Uterus (tissue), 4 donors: ENCODE results near the gene SMAD9. TPM values are rescaled to one million over a fixed set of nuclear protein-coding genes. Genes with fewer than 3 reads are reported as not detected.

ENCODE experiments used
- DNase-seq, 2 donors: peaks; one replicate each; pipeline ENCODE4 v3.0.0-alpha.2; 2019 to 2020
- H3K27ac ChIP-seq, 2 donors: fragments of 200-600 bp; sonication (generic); 1 replicate in 1 of 2; 2 replicates in 1 of 2; pipeline ENCODE4 v1.5.1; 2016 to 2018
- H3K27me3 ChIP-seq, 2 donors: fragments of 200-600 bp; sonication (generic); one replicate each; pipeline ENCODE4 v1.5.1; 2018 to 2019; ENCODE audit warnings: control low read depth in 1 of 2
- H3K36me3 ChIP-seq, 2 donors: fragments of 200-600 bp; sonication (generic); one replicate each; pipeline ENCODE4 v1.5.1; 2019; ENCODE audit warnings: control low read depth in 1 of 2
- H3K4me1 ChIP-seq, 2 donors: fragments of 200-600 bp; sonication (generic); one replicate each; pipeline ENCODE4 v1.5.1; 2018 to 2019; ENCODE audit warnings: control low read depth in 1 of 2
- H3K4me3 ChIP-seq, 2 donors: fragments of 200-600 bp; sonication (generic); 1 replicate in 1 of 2; 2 replicates in 1 of 2; pipeline ENCODE4 v1.5.1; 2018 to 2019; ENCODE audit warnings: mild to moderate bottlenecking in 1 of 2
- H3K9me3 ChIP-seq, 2 donors: fragments of 200-600 bp; sonication (generic); one replicate each; pipeline ENCODE4 v1.5.1; 2019; ENCODE audit warnings: control low read depth in 1 of 2
- POLR2A ChIP-seq, 2 donors: fragments of 450-650 bp; IDR thresholded peaks; one replicate each; pipeline ENCODE4 v1.6.1; 2016; ENCODE audit warnings: antibody characterized with exemption in 2 of 2, mild to moderate bottlenecking in 1 of 2, moderate library complexity in 1 of 2
- intact Hi-C: fragments of 100-400 bp; cut with DNase I; formaldehyde crosslinking; loops from one replicate; pipeline ENCODE4 v1.15.1; 2023; ENCODE audit warnings: low total_unique reads
- total RNA-seq, 4 donors: library from RNA; depleted of rRNA in 3 of 4; stranded (reverse); fragments of >200 nt in 3 of 4; gene quantifications; one replicate each; pipeline versions ENCODE4 v1.1.0 to v1.2.4, GENCODE V29; 2014 to 2023
- TF ChIP-seq, protein P1 (sequence below), 4 experiments: fragments of 200-600 bp in 2 of 4; fragments of 450-650 bp in 2 of 4; sonication (generic) in 2 of 4; IDR thresholded peaks; one replicate each; pipeline ENCODE4 v1.5.1; 2016 to 2019; ENCODE audit warnings: antibody characterized with exemption in 4 of 4, mild to moderate bottlenecking in 2 of 4, moderate library complexity in 1 of 4
- donor health status: DM: yes; HTN: yes; CAD: no.

SMAD9 gene
- total RNA-seq, 4 donors from 2014 or later, result 3.6 to 31.0 (median 23.9) TPM

GRCh38 chr13:36917311-36917710 is 2.7 kb downstream of the SMAD9 start:
- H3K4me3 ChIP-seq, result no peak overlapping the region
- no peak overlapping the region for H3K27ac ChIP-seq
- no peaks in the 10 kb centered on the region for H3K9me3 ChIP-seq
- no peaks in the 10 kb centered on the region for H3K36me3 ChIP-seq
- DNase-seq, result no peak
- no peaks in the 10 kb centered on the region for H3K27me3 ChIP-seq
- H3K4me1 ChIP-seq, result no peaks in the 10 kb centered on the region
- TF ChIP-seq, protein P1, sequence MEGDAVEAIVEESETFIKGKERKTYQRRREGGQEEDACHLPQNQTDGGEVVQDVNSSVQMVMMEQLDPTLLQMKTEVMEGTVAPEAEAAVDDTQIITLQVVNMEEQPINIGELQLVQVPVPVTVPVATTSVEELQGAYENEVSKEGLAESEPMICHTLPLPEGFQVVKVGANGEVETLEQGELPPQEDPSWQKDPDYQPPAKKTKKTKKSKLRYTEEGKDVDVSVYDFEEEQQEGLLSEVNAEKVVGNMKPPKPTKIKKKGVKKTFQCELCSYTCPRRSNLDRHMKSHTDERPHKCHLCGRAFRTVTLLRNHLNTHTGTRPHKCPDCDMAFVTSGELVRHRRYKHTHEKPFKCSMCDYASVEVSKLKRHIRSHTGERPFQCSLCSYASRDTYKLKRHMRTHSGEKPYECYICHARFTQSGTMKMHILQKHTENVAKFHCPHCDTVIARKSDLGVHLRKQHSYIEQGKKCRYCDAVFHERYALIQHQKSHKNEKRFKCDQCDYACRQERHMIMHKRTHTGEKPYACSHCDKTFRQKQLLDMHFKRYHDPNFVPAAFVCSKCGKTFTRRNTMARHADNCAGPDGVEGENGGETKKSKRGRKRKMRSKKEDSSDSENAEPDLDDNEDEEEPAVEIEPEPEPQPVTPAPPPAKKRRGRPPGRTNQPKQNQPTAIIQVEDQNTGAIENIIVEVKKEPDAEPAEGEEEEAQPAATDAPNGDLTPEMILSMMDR (IDR thresholded peaks at IDR 0.05), result no peak
- no peak for TF ChIP-seq POLR2A (IDR thresholded peaks at IDR 0.05)
- intact Hi-C loops, result no loop called here

DNA sequence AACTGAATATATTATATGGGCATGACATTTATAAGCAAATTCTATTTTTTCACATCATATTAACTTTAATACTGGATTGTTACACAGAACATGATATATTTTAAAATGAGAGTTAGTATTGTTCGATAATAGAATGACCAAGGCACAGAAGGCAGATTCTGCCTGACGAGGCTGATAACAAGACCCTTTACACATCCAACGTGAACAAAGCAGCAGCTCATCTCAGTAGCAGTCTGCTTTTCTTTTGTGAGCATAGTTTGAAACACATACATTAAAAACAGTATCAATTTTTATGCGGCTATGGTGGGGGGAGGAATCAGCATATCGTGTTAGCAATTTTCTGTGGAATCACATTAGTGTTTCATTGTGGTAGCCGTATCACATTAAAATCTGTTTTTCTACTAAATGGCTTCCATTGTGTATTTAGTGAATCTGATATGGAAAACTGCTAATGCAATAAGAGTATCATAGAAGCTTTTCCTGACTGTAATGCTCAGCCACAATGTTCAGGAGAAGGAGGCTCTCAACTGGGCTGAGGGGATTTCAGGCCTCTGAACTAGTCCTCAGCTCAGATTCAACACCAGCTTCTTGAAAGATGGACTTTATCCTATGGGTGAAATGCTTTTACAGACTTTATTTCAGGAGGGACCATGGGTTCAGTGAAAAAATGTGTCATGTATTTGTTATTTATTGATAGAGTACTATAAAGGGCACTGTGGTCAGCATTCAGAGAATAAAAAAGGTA is 4.0 kb downstream of the SMAD9 start:
- no peak for DNase-seq
- Histone ChIP-seq H3K9me3 (no peaks in the 10 kb centered on the region), H3K4me1 (no peaks in the 10 kb centered on the region), H3K27me3 (no peaks in the 10 kb centered on the region), H3K4me3 (no peak overlapping the region), H3K27ac (no peak overlapping the region), H3K36me3 (no peaks in the 10 kb centered on the region)
- intact Hi-C loops, result no loop called here
- TF ChIP-seq, protein P1 (IDR thresholded peaks at IDR 0.05), result no peak
- no peak for TF ChIP-seq POLR2A (IDR thresholded peaks at IDR 0.05)

GRCh38 chr13:36915106-36915505 is 4.9 kb downstream of the SMAD9 start:
- H3K36me3 ChIP-seq, result no peaks in the 10 kb centered on the region
- no peak for TF ChIP-seq POLR2A (IDR thresholded peaks at IDR 0.05)
- no peaks in the 10 kb centered on the region for H3K4me1 ChIP-seq
- no peak overlapping the region for H3K27ac ChIP-seq
- intact Hi-C loops, result no loop called here
- H3K27me3 ChIP-seq, result no peaks in the 10 kb centered on the region
- DNase-seq, result no peak
- H3K9me3 ChIP-seq, result no peaks in the 10 kb centered on the region
- no peak overlapping the region for H3K4me3 ChIP-seq

DNA sequence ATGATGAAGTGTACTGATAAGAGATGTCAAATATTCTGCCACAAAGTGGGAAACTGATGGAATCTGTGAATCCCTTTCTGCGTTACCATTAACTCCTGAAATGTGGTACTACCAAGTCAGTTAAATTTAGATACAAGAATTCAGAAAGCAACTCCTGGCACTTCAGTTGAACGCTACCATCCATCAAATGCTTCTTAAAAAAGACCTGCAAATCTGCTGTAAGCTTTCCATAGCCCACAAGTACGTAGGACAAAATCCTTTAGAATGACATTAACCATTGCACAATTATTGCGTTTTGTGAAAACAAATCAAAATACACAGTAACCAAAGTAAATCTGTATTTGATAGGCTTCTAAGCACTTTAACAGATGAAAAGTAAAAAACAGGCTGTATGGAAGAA is 5.4 kb downstream of the SMAD9 start:
- no peak overlapping the region for H3K4me3 ChIP-seq
- intact Hi-C loops, result no loop called here

GRCh38 chr13:36913463-36913862 is 6.6 kb downstream of the SMAD9 start:
- H3K36me3 ChIP-seq, result no peaks in the 10 kb centered on the region
- H3K4me1 ChIP-seq, result no peaks in the 10 kb centered on the region
- no peaks in the 10 kb centered on the region for H3K9me3 ChIP-seq
- no peaks in the 10 kb centered on the region for H3K27me3 ChIP-seq
- TF ChIP-seq, protein P1 (IDR thresholded peaks at IDR 0.05), result no peak
- no peak for TF ChIP-seq POLR2A (IDR thresholded peaks at IDR 0.05)
- H3K4me3 ChIP-seq, result no peak overlapping the region
- DNase-seq, result no peak
- intact Hi-C loops, result no loop called here
- H3K27ac ChIP-seq, result no peak overlapping the region

More for the DNA sequence above, 5.4 kb downstream of the SMAD9 start:
- TF ChIP-seq, protein P1 (IDR thresholded peaks at IDR 0.05), result no peak
- TF ChIP-seq POLR2A (IDR thresholded peaks at IDR 0.05), result no peak
- Histone ChIP-seq H3K27me3 (no peaks in the 10 kb centered on the region), H3K36me3 (no peaks in the 10 kb centered on the region), H3K4me1 (no peaks in the 10 kb centered on the region), H3K27ac (no peak overlapping the region), H3K9me3 (no peaks in the 10 kb centered on the region)
- DNase-seq, result no peak
